Measurements from ENCODE around the gene RPL28.
"Not testable (repeated sequence)": the region's sequence is repeated elsewhere in the genome, so short reads cannot be mapped to it uniquely, and the experiment has no call there.

The RPL28 gene

DNA sequence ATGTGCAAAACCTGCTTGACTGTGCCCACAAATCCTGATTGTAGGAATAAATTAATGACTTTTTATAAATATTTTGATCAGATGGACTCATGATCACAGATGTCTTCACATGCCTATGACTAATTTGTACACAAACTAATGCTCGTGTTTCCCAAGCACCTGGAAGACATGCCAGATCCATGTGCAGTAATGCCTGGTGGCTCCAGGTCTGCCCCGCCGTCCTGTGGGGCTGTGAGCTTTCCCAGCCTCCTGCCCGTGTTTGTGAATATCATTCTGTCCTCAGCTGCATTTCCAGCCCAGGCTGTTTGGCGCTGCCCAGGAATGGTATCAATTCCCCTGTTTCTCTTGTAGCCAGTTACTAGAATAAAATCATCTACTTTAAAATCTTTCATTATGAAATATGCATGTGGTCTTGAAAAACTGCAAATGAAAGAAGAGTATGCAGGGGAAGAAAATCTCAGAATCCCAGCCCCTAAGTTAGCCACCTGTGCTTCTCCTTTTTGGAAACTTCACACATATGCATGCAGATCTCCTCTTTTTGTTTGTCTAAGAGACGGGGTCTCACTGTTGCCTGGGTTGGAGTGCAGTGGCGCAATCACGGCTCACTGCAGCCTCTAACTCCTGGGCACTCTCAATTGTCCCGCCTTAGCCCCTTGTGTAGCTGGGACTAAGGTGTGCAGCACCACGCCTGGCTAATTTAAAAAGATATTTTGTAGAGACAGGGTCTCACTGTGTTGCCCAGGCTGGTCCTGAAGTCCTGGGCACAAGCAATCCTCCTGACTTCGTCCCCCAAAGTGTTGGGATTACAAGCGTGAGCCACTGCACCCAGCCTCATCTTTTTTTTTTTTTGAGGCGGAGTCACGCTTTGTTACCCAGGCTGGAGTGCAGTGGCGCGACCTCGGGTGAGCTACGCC is 6.2 kb downstream of the RPL28 start:
- Histone ChIP-seq H3K27ac (no peak overlapping the region), H3K4me3 (no peak overlapping the region)
- no peak for TF ChIP-seq CTCF (IDR thresholded peaks at IDR 0.05)
- DNase-seq (ENCODE audit: low spot score) = no peak

DNA sequence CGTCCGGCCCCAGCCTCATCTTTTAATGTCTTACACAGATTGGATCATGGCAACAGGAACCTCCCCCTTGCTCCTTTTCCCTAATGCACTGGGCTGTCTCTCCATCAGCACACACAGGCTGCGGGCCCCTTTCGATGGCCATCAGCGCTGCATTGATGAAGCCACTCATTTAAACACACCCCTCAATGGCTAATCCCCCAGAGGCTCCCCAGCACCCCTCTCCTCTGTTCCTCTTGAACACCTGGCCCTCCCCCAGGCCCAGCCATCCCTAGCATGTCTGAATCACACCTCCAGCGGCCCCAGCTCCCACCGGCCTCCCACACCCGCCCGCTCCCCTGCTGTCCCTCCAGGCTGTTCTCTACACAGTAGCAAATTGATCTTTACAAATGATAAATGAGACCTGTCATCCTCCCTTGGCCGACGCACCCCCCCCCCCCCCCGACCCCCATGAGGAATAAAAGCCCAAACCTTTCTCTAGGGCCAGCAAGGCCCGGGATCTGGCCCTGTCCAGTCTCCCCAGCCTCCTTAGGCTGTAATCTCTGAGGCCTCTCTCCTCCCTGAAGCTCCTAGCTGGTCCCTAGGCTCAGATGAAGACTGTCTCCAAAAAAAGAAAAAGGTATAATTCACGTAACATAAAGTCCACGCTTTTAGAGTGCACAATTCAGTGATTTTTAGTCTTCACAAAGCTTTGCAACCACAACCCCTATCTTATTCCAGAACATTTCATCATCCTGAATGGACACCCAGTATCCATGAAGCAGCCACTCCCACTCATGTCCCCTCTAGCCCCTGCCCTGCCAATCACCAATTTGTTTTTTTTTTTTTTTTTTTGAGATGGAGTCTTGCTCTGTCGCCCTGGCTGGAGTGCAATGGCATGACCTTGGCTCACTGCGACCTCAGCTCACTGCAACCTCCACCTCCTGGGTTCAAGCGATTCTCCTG is 7.4 kb downstream of the RPL28 start:
- no peak for TF ChIP-seq CTCF (IDR thresholded peaks at IDR 0.05)

DNA sequence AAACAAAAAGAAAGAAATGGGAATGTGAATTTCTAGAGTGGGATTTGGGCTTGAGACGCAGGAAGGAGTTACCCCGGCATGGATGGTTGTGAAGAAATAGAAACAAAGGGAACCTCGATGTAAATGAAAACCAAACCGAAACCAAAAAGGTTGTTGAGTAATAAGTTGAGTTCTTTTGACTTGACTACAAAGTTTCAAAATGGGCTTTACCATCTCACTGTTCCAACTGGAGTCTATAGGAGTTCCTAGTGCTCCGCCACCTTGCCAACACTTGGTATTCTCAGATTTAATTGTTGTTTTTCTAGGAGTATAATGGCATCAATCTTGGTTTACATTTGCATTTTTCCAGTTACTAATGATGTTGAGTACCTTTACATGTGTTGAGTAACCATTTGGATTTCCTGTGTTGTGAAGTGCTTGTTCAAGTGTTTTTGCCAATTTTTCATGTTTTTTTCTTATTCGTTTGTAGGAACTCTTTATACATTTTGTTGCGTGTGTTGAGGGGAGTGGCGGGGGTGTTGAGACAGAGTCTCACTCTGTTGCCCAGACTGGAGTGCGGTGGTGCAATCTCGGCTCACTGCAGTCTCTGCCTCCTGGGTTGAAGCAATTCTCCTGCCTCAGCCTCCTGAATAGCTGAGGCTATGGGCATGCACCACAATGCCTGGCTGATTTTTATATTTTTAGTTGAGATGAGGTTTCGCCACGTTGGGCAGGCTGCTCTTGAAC is 12.6 kb downstream of the RPL28 start:
- H3K27ac ChIP-seq = no peak overlapping the region
- no peak for TF ChIP-seq CTCF (IDR thresholded peaks at IDR 0.05)
- DNase-seq (ENCODE audit: low spot score) = no peak
- no peak overlapping the region for H3K4me3 ChIP-seq

More for the DNA sequence above, 7.4 kb downstream of the RPL28 start:
- no peak for DNase-seq (ENCODE audit: low spot score)
- Histone ChIP-seq H3K4me3 (no peak overlapping the region), H3K27ac (no peak overlapping the region)

DNA sequence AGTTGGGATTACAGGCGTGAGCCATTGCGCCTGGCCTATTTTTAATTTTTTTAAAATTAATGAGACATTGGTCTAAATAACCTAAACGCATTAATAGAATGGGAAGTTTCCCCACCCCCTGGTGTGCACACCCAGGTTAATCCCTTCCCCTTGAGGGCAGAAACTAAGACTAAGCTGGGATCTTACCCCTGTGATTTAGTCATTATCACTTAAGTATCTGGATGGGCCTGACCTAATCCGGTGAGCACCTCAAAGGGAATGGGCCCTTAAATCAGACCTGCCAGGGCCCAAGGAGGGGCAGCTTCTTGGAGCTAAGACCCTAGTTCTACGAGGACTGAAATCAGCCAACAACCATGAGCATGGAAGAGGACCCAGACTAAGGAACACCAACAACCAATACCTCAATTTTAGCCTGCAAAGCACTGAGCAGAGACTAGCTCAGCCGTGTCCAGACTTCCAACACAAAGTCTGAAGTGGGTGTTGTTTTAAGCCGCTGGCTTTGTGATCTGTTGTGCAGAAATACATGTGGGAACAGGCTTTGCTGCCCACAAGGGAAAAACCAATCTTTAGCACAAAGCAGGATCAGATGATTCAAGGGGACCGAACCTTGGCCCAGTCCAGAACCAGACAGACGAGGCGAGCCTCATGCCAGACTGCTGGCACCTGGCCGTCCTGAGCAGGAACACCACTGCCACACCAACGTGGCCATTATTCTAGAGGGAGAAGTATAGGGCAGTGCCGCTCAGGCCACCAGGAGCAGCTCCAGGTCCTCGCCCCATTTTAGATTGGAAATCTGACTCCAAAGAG is 14.8 kb downstream of the RPL28 start:
- no peak for TF ChIP-seq CTCF (IDR thresholded peaks at IDR 0.05)

GRCh38 chr19:55401390-55401789 is 15.7 kb downstream of the RPL28 start:
- not testable (repeated sequence) for H3K4me3 ChIP-seq; DNase-seq (ENCODE audit: low spot score); H3K27ac ChIP-seq

More for the DNA sequence above, 14.8 kb downstream of the RPL28 start:
- no peak overlapping the region for H3K27ac ChIP-seq
- no peak for DNase-seq (ENCODE audit: low spot score)
- no peak overlapping the region for H3K4me3 ChIP-seq

DNA sequence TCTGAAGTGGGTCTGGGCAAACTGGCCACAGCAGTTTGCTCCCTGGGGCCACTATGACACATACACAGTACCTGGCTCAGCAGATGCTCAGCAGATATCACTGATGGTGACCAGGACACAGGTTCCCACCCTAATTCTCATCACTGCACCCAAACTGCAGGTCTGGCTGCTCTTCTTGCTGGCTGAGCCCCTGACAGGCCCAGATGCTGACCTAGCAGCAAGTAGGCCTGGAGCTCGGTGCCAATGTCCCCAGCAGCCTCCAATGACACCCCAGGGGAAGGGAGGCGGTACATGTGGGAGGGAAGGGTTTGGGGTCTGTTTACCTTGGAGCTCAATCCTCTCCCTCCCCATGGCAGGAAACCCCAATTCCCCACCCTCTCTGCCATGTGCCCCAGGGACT is 16.8 kb downstream of the RPL28 start:
- no peak for DNase-seq (ENCODE audit: low spot score)
- no peak for TF ChIP-seq CTCF (IDR thresholded peaks at IDR 0.05)
- no peak overlapping the region for H3K27ac ChIP-seq
- H3K4me3 ChIP-seq = no peak overlapping the region

All from coronary artery (tissue), 2 donors.